Activated CD8-positive, alpha-beta memory T cell treated with anti-CD3 and anti-CD28 coated beads, Interleukin-2, amount 50 U/mL, for 24 hours (primary cell): ENCODE measurements around the gene RABGAP1L.
"Not testable (repeated sequence)": the region's sequence is repeated elsewhere in the genome, so short reads cannot be mapped to it uniquely, and the experiment has no call there.

ENCODE experiments used
- DNase-seq: peaks from one replicate; pipeline ENCODE4 v3.0.0-alpha.2; 2020; ENCODE audit errors: extremely low read depth

RABGAP1L gene

GRCh38 chr1:174358786-174359453, 199.6 kb downstream of the RABGAP1L start:
- no peak for DNase-seq

DNA sequence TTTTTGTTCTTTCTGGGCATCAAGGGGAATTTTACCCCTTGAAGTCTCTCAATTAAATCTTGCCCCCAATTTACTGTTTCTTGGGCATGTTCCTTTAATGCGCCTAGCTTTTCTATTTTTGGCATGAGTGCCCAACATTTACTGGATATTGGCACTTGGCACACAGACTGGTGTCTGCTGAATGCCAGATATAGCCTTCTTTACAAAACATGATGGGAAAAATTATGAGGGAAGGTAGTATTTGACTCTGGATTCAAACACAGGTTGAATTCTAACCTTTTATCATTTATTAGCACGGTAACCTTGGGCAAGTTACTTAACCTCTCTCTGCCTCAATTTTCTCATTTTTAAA, 200.1 kb downstream of the RABGAP1L start:
- no peak for DNase-seq

GRCh38 chr1:174364996-174365736, 205.8 kb downstream of the RABGAP1L start:
- DNase-seq, result no peak

DNA sequence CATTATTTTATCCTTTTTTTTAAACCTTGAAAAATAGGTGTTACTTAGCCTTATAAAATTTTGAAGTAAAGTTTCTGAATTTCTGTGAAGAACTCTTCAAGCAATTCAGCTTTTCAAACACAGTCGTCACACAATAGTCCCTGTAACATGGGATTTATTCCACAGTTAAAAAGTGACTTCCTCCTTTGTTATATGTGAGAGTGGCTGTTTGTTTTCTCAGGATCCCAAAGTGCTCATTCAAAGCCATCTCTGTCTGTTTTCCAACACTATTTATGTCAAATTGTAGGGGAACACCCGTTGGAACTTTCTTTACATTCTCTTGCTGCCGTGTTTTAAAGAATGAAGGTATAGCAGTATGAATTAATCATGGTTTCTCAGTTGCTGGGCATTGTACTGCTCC, 207.6 kb downstream of the RABGAP1L start:
- no peak for DNase-seq

GRCh38 chr1:174367892-174368291, 208.6 kb downstream of the RABGAP1L start:
- DNase-seq, result no peak

- DNase-seq, result no peak
Measured at GRCh38 chr1:174376030-174376429, 216.7 kb downstream of the RABGAP1L start.

- DNase-seq, result no peak
Measured at GRCh38 chr1:174391716-174392115, 232.4 kb downstream of the RABGAP1L start.

DNA sequence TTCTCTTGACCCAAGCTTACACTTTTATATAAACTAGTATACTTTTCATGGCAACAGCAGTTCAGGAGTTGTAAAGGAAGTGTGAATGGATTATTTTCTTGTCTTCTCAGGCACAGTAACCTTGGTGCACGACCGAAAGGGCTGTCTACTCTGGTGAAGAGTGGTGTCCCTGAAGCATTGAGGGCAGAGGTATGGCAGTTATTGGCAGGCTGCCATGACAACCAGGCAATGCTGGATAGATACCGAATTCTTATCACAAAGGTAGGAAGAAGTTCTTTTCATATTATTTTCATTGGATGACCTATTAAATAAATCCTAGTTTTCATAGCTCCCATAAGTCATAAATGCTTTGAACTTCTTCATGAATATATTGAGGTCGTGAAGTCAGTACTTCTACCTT, 234.6 kb downstream of the RABGAP1L start:
- DNase-seq, result no peak

GRCh38 chr1:174397261-174397660, 237.9 kb downstream of the RABGAP1L start:
- no peak for DNase-seq

DNA sequence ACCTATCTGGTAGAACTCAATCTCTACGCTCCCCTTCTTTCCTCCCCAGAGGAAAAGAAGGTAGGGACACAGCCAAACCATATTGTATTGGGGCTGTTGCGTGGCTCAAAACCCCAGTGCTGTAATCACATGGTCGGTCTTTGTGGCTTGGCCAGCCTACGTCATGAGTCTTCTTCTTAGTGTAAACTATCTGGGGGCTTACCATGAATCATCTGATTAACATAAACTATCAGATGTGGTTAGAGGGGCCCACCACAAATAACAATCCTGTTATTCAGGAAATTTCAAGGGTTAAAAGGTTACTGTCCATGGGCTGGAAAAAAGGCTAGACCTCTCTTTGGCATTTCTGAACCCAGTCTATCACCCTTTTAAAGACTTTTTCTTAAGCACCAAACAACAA, 238.9 kb downstream of the RABGAP1L start:
- no peak for DNase-seq

DNA sequence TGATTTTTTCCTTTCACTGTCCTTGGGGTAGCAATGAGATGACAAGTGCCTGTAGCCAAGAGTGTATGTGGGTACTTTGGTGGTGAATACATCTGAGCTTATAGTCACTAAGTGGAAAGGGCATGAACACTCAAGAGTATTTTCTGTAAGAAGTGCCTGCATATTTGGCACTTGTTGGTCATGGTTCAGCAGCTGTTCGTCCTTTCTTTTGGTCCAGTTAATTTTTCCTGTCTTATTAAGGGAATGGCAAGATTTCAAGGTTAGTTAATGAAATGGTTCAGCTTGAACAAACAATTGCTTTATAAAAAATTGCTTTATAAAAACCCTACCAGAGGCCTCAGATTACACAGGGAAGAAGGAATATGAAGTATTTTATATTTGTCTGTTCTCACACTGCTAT, 239.9 kb downstream of the RABGAP1L start:
- no peak for DNase-seq

GRCh38 chr1:174401075-174401474, 241.8 kb downstream of the RABGAP1L start:
- no peak for DNase-seq

DNA sequence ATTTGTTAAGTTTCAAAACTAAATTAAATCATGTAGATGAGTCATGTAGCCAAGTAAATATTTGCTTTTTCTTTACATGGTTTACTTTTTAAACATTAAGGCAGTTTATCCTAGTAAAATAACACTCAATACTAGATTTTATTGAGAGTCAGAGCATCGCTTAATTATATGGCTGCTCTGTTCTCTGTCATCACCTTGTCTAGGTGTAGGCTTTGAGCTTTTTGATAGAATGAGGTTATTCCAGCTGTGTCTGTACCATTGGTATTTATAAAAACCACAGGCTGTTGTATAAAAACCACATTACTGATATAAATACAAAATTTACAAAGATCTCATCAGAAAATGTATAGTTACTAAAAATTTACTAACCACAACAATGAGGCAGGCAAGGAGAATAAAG, 245.9 kb downstream of the RABGAP1L start:
- DNase-seq, result no peak

GRCh38 chr1:174406421-174406820, 247.1 kb downstream of the RABGAP1L start:
- DNase-seq, result no peak

DNA sequence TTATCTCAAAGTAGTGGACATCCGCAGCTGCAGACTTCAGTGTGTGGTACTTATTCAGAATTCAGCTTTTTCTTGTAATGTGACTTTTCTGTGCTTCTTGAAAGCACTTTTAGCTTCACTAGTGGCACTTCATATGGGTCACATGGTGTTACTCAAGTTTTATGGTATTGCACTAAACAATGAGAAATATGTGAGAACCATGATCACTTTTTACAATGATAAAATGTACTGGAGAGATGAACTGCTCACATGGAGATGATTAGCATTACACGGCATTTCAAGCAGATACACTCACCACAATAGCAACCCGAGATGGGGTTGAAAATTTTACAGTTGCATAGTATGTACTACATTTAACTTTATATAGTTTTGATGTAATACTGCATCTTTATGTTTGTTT, 248.3 kb downstream of the RABGAP1L start:
- DNase-seq, result no peak

DNA sequence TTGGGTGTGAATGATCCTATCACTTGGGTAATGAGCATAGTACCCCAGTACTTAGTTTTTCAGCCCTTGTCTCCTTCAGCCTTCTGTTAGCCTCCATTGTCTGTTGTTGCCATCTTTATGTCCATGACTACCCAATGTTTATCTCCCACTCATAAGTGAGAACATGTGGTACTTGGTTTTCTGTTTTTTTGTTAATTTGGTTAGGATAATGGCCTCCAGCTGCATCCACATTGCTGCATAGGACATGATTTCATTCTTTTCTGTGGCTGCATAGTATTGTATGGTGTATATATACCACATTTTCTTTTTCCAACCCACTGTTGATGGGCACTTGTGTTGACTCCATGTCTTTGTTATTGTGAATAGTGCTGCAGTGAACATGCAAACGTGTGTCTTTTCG, 248.8 kb downstream of the RABGAP1L start:
- DNase-seq, result no peak

DNA sequence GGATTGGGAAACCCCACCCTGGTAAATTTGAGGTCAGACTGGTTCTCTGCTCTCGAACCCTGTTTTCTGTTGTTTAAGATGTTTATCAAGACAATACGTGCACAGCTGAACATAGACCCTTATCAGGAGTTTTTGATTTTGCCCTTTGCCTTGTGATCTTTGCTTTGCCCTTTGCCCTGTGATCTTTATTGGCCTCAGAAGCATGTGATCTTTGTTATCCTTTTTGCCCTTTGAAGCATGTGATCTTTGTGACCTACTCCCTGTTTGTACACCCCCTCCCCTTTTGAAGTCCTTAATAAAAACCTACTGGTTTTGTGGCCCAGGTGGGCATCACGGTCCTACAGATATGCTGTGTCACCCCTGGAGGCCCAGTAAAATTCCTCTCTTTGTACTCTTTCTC, 250.5 kb downstream of the RABGAP1L start:
- DNase-seq, result not testable (repeated sequence)

DNA sequence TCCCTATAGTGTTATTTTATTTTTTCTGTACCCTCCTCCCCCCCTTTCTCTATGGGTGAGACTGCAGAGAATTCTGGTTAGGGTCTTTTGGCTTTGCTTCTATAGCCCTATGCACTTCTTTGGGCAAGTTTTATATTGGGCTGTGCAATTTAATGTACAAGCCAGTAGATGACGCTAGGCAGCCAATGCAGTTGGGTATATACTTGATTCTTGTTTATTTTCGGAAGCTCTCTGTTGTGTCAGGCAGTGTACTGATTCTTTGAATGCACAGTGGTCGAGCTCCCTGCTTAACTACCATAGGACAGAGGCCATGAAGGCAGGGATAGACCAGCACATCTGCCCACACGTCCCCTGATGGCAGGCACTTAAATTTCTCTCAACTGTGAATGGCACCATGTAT, 254.3 kb downstream of the RABGAP1L start:
- DNase-seq, result no peak

DNA sequence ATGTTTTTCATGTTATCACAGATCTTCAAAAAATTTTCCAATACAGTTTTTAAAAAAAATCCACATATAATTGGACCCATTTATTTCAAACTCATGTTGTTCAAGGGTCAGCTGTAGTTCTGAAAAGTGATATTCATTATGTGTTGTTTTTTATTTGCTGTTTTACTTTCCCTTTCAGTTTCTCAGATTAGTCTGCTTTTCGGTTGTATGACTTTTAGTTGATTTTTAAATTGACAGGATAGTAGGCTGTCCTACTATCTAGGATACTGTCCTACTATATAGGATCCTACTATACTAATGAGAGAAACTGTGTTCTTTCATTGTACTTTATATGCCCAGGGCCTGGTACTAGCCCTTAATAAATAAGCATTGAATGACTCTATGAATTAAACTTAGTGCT, 254.9 kb downstream of the RABGAP1L start:
- DNase-seq, result no peak

DNA sequence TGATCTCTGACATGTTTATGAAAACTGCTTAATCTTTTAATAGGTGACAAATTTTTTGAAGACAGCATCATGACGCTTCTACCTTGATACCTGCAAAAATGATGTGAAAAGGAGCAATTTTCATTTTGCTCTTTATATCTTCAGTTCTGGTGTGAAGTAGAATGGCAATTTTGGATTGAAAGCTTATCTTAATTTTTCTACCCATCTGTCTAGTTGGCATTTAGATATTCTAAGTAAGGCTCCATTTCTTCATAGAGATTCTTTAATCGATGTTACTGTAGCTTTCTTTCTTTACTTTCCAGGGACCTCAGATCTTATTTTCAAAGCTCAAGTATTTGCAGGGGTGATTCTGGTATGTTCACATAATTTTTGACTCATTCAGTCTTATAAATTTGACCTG, 256.2 kb downstream of the RABGAP1L start:
- DNase-seq, result no peak

DNA sequence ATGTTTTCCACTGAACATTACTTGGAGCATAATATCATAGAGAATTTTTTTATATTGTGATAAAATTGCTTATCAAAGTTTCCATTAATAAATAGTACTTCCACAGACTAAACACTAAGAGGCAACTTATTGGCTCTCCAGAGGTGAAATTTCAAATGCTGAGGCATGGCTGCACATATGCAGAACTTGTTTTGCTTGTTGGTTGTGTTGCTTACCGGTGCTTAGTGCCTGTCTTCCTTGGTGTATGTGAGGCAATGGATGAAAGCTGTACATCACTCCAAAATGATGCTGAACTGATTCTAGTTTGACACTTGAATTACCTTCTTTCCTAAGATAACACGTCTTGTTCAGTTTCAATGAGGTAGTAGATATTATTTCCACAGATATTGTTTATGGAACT, 258.6 kb downstream of the RABGAP1L start:
- DNase-seq, result no peak

DNA sequence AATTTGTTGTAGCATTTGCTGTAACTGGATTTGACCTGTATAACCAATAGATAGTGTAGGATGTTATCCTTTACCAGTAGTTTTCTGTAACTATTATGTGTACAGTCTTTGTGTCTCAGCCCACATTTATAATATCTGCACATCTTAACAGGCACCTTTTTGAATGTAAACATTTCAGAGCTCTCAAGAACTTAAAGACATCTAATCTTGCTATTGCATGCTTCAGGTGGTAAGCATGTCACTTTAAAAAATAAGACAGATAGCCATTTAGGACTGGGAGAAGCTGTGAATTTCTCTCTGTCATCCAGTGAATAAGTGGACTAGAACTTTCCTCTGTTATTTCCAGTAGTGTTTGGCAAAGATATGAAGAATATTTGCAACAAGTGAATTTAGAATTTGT, 265.8 kb downstream of the RABGAP1L start:
- DNase-seq, result no peak

DNA sequence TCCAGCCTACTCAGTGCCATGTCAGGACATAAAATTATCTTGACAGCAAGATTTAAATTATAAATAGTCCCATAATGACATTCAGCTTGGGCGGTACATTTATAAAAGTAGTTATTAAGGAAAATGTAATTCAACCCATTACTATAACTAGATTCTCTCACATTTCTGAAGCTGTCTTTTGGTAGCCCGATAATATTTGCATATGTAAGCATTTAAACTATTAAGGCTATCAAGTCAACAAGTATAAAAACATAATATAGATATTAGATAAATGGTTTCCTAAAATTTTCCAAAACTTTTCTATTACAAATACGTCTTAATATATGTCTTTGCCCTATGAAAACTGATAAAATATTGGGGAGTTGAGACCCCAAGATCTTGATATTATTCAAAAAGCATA, 266.8 kb downstream of the RABGAP1L start:
- no peak for DNase-seq

- DNase-seq, result no peak
Measured at GRCh38 chr1:174428033-174428432, 268.7 kb downstream of the RABGAP1L start.
